ENCODE data around the gene MPPED2. TPM values are rescaled to one million over a fixed set of nuclear protein-coding genes. Genes with fewer than 3 reads are reported as not detected.
"Not testable (repeated sequence)": the region's sequence is repeated elsewhere in the genome, so short reads cannot be mapped to it uniquely, and the experiment has no call there.

The MPPED2 gene
- total RNA-seq, 1 donor from 2014 or later, result not detected

DNA sequence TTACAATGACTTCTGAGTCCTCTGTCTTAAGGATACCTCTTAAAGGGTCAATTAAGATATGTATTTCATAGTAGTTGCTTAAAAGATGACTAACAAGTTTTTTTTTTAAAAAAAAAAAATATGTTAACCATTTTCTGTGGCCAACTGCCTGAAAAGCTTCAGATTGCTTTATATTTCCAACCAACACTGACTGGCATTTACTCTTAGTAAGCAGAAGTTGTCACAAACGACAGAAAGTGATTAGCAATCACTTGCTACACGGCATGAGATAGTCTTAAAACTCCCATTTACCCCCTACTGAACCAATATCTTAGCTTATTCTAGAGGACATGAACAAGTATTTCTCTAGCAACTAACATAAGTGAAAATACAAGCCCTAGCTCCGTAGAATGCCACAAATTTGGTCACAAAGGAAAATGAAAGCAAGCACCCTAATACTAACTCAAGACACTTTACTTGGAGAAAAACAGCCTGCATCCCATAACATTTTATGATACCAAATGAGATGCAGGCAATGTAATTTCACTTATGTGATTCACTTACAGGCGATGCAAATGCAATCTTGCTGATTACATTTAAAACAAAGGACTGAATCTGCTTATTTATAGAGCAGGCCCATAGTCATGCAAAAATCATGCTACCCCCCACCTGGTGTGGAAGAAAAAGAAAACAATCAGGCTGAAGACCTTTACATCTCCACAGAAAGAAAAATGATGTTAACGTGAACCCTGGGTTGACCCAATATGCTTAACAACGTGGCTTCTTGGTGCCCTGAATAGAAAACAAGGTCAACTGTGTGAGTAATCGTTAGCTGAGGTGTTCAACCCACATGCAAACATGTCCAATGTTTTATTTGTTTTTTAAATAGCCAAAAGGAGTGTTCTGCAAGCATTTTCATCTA, 25.7 kb downstream of the MPPED2 start:
- FAIRE-seq (no peak), DNase-seq (ENCODE audit: low read depth) (no peak)
- no peaks in the 10 kb centered on the region for H3K36me3 ChIP-seq (ENCODE audit: control insufficient read depth, insufficient read depth, low read length)
- TF ChIP-seq CTCF (IDR thresholded peaks at IDR 0.05; ENCODE audit: insufficient read depth, low read length, severe bottlenecking), result no peak
- H3K27me3 ChIP-seq (ENCODE audit: control insufficient read depth, insufficient read depth, low read length), result no peaks in the 10 kb centered on the region
- H3K4me3 ChIP-seq (ENCODE audit: low read depth, low read length), result no peak overlapping the region

DNA sequence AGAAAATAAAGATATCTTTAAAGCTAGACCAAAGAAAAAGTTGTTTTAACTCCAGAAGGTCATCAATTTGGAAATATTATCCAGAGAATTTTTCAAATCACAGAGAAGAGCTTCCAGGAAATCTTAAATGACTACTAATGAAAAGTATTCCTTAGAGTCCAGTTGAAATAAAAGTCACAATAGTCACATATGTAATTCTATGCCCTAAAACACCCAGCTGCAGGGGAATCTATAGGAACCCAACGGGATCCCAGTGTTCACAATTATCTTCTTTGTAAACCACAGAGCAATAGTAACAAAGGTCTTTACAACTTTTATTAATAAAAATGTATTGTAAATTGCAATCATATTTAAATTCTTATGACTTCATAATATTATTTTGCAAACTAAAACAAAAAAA, 27.1 kb downstream of the MPPED2 start:
- FAIRE-seq (no peak), DNase-seq (ENCODE audit: low read depth) (no peak)
- H3K36me3 ChIP-seq (ENCODE audit: control insufficient read depth, insufficient read depth, low read length), result no peaks in the 10 kb centered on the region
- H3K27me3 ChIP-seq (ENCODE audit: control insufficient read depth, insufficient read depth, low read length), result no peaks in the 10 kb centered on the region
- no peak for TF ChIP-seq CTCF (IDR thresholded peaks at IDR 0.05; ENCODE audit: insufficient read depth, low read length, severe bottlenecking)
- H3K4me3 ChIP-seq (ENCODE audit: low read depth, low read length), result no peak overlapping the region

DNA sequence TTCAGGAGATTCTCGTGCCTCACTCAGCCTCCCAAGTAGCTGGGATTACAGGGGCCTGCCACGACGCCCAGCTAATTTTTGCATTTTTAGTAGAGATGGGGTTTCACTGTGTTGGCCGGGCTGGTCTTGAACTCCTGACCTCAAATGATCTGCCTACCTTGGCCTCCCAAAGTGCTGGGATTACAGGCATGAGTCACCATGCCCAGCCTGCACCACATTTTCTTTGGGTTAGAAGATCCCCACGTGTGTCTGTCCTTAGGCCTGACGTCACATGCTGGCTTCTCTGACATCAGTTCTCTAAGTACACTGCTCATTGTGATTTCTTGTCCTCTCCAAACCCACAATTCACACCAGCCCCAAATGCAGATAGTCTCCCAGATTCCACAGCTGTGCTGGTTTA, 31.6 kb downstream of the MPPED2 start:
- not testable (repeated sequence) for FAIRE-seq; H3K36me3 ChIP-seq (ENCODE audit: control insufficient read depth, insufficient read depth, low read length); DNase-seq (ENCODE audit: low read depth); H3K4me3 ChIP-seq (ENCODE audit: low read depth, low read length); H3K27me3 ChIP-seq (ENCODE audit: control insufficient read depth, insufficient read depth, low read length)

GRCh38 chr11:30553521-30554110, 32.5 kb downstream of the MPPED2 start:
- no peak for TF ChIP-seq CTCF (IDR thresholded peaks at IDR 0.05; ENCODE audit: insufficient read depth, low read length, severe bottlenecking)
- H3K4me3 ChIP-seq (ENCODE audit: low read depth, low read length), result no peak overlapping the region
- FAIRE-seq, result no peak
- no peaks in the 10 kb centered on the region for H3K36me3 ChIP-seq (ENCODE audit: control insufficient read depth, insufficient read depth, low read length)
- no peak for DNase-seq (ENCODE audit: low read depth)
- no peaks in the 10 kb centered on the region for H3K27me3 ChIP-seq (ENCODE audit: control insufficient read depth, insufficient read depth, low read length)

GRCh38 chr11:30552839-30553238, 33.3 kb downstream of the MPPED2 start:
- no peak for FAIRE-seq
- DNase-seq (ENCODE audit: low read depth), result no peak
- no peak overlapping the region for H3K4me3 ChIP-seq (ENCODE audit: low read depth, low read length)
- no peaks in the 10 kb centered on the region for H3K27me3 ChIP-seq (ENCODE audit: control insufficient read depth, insufficient read depth, low read length)
- H3K36me3 ChIP-seq (ENCODE audit: control insufficient read depth, insufficient read depth, low read length), result no peaks in the 10 kb centered on the region
- TF ChIP-seq CTCF (IDR thresholded peaks at IDR 0.05; ENCODE audit: insufficient read depth, low read length, severe bottlenecking), result no peak

GRCh38 chr11:30550022-30550542, 36.1 kb downstream of the MPPED2 start:
- Histone ChIP-seq H3K27me3 (ENCODE audit: control insufficient read depth, insufficient read depth, low read length) (no peaks in the 10 kb centered on the region), H3K4me3 (ENCODE audit: low read depth, low read length) (no peak overlapping the region), H3K36me3 (ENCODE audit: control insufficient read depth, insufficient read depth, low read length) (no peaks in the 10 kb centered on the region)
- FAIRE-seq (no peak), DNase-seq (ENCODE audit: low read depth) (no peak)
- no peak for TF ChIP-seq CTCF (IDR thresholded peaks at IDR 0.05; ENCODE audit: insufficient read depth, low read length, severe bottlenecking)

Measured in bronchial epithelial cell (primary cell).